Frontal cortex (tissue), 4 donors: ENCODE measurements around the gene BCL11B. TPM values are rescaled to one million over a fixed set of nuclear protein-coding genes. Genes with fewer than 3 reads are reported as not detected.

ENCODE experiments used
- DNase-seq, 2 donors: peaks; one replicate each; pipeline ENCODE4 v3.0.0; 2012; ENCODE audit warnings: low spot score in 2 of 2
- FAIRE-seq: peaks from 2 replicates; lab custom pipeline; 2012; peaks lifted over from hg19 to GRCh38; lab: Jason Lieb, UNC
- total RNA-seq: library from RNA; depleted of rRNA; stranded (reverse); fragments of >200 nt; gene quantifications from one replicate; pipeline ENCODE4 v1.2.3, GENCODE V29; 2014
- donor health status: control.
- donor health status: control.
- donor health status: control.

BCL11B gene
- total RNA-seq, 1 donor from 2014 or later: 58.3 TPM

DNA sequence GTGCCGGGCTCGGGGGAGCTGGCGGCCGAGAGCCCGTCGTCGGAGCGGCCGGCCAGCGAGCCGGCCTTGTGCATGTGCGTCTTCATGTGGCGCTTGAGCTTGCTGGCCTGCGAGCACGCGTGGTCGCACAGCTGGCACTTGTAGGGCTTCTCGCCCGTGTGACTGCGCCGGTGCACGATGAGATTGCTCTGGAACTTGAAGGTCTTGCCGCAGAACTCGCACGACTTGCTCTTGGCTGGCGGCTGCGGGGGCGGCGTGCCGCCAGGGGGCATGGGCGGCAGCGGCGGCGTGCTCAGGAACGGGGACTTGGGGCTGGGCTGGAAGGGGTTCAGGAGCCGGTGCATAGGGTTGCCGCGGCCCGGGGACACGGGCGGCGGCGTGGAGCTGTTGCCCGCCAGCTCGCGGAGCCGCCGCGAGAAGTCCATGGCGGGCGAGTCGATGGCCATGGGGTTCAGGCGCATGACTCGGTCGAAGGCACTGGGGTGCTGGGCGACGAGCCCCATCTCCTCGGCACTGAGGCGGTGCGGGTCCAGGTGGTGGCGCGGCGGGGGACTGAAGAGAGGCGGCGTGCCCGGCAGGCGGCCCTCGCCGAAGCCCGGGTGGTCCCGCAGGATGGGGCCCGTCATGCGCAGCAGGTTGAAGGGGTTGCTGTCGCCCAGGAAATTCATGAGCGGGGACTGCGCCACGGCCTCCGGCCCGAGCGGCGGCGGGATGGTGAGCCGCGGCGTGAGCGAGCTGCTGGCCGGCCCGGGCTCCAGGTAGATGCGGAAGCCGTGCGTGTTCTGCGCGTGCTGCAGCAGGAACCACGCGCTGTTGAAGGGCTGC is 96.5 kb downstream of the BCL11B start:
- no peak for DNase-seq
- FAIRE-seq: no peak

GRCh38 chr14:99174770-99175319 is 97.2 kb downstream of the BCL11B start:
- DNase-seq (no peak), FAIRE-seq (no peak)

DNA sequence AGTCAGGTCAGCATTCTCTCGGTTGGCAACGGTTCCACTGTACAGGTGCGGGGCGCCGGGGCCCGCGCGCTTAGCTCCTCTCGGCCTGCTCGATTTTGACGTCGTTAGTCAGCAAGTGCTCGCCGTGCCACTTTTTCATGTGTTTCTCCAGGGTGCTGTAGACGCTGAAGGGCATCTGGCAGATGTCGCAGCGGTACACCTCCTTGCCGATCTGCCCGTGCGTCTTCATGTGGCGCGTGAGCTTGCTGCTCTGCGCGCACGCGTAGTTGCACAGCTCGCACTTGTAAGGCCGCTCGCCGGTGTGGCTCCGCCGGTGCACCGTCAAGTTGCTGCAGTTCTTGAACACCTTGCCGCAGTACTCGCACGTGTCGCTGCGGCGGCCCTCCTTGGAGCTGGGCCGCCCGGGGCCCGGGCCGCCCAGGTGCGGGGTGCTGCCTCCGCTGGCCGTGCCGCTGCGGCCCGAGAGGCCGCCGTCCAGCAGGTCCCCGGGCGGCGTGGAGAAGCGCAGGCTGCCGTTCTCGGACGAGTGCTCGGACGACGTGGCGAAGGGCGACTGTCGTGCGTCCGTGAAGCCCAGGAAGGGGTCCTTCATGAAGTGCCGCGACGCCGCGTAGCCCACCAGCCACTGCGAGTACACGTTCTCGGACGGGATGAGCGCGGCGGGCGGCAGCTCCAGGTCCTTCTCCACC is 97.8 kb downstream of the BCL11B start:
- DNase-seq (no peak), FAIRE-seq (no peak)

- FAIRE-seq (no peak), DNase-seq (no peak)
Observed at GRCh38 chr14:99173506-99173905, 98.5 kb downstream of the BCL11B start.

DNA sequence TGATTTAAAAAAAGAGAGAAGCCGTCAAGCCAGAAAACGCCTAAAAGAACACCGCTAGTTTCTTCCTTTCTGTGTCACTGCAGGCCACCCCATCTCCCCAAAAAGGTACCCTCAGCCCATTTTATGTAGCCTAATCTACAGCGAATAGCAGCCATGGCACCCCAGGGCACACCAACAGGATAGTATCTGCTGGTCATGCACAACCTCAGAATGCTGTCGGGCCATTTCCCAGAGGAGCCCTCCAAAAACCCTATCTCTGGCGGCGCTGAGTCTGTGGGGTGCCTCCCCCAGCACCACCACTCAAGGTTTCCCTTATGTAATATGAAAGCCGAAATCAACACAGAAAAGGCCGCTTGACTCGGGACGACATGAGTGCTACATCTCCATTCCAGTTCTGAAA is 98.9 kb downstream of the BCL11B start:
- FAIRE-seq (no peak), DNase-seq (no peak)

- FAIRE-seq: no peak
- no peak for DNase-seq
Observed at GRCh38 chr14:99171396-99171795, 100.6 kb downstream of the BCL11B start.

DNA sequence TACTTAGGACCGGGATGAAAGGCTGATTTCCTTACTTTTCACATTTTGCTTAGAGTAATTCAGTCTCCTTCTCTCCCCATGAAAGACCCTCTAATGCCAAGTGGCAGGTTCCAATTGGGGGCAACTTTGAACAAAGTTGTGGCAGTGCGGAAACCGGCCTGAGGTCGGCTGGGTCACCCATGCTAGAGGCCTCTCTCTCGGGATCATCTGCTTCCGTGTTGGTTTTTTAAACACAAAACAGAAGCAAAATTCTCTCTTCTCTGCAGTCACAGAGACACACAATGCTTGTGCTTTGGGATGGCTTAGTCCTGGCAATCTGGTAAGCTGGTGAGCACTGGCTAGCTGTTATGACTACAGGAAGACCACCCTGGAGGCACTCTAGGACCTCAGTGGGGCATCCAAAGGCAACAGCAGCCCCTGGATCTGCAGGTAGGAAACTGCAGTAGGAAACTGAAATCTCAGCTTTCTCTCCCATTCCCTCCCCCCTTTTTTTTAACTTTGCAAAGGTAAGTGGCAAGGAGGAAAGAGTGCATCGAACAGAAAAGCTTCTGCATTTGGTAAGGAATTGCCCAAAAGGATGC is 102.1 kb downstream of the BCL11B start:
- DNase-seq (no peak), FAIRE-seq (no peak)

DNA sequence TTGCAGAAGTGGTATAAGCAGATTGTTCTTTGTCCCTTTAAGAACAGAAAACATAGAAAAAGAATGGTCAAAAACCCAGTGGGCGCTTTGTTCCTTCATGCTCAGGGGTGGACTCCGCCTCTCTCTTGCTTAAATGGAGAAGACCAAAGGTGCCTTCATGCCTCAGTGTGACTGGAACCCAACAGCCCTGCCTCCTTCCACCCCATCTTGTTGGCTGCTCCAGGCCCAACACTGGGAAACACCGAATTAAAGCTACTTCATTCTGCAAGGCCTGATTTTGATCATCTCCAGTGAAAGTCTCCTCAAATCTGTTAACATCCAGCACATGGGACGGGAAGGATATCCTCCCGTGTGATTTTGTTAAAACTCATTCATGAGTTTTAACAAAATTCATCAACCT is 103.7 kb downstream of the BCL11B start:
- FAIRE-seq (no peak), DNase-seq (no peak)

GRCh38 chr14:99166506-99166905 is 105.5 kb downstream of the BCL11B start:
- FAIRE-seq (no peak), DNase-seq (no peak)

DNA sequence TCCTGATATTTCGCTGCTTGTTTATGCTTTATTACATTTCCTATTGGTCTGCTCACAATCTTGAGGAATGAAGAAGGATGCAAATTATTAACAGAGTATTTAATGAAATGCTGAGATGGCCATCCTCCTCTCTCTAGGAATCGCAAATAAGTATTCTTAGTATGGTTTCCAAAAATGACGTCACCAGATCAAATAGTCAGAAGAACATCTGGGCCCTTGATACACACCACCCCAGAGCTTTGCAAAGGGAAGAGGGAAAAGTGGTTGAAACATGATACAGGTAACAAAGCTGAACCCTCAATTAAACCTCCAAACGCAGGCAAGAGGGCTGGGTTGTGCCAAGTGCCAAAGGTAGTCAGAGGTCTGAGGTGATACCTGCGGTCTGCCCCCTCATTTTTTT is 107.3 kb downstream of the BCL11B start:
- no peak for DNase-seq
- no peak for FAIRE-seq

DNA sequence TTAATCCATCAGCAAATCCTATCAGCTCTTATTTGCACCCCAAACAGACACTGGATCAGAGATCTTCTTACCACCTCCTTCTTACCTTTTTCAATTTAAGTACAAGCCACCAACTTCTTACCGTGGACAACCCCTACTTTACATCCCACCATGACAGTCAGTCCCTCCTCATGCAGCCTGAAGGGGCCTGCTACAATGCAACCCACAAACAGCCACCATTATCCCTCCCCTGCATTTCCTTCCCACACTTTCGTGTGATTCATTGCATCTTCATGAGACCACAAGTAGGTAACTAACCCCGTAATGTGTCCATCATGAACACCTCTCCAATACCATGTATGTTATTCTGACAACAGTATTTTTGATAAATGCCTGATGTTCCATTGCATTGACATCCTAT is 108.6 kb downstream of the BCL11B start:
- FAIRE-seq (no peak), DNase-seq (no peak)

- FAIRE-seq (no peak), DNase-seq (no peak)
Observed at GRCh38 chr14:99159341-99160340, 112.4 kb downstream of the BCL11B start.

DNA sequence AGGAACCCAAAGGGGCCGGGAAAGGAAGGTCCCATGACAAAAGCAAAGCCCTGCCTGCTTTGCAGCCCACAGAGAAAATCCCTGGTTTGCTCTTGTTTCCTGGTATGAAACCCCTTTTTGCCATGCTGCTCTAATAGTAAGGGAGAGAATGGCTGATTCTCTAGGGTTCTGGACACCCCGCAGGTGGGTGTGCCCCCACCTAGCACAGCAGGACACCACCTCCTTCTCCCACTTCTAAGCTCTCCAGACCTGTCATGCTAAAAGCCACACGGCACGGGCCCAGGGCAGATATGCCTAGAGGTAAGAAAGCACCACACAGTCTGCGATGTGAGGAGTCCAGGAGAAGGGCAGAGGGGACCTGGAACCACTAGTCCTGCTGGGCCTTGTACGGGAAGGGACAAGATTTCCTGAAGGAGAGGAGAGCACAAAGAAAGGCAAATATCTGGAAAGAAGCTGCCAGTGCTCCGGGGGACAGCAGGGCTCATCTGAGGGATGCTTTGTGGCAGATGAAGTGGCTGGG is 113.3 kb downstream of the BCL11B start:
- no peak for DNase-seq
- FAIRE-seq: no peak

DNA sequence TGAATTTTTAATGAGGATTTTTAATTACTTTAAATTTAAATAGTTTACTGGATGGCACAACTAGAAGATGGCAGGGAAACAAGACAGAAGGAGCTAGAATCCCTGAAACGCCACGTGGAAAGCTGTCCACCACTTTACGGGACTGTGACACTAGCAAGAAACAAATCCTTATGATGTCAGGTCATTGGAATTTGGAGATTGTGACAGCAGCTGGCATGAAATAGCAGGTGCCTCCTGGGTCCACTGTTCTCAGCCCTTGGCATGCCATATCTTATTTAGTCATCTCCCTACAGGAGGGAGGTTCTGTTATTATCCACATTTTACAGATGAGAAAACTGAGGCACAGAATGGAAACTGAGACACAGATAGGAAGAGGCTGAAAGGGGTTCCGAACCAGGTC is 113.8 kb downstream of the BCL11B start:
- DNase-seq (no peak), FAIRE-seq (no peak)

GRCh38 chr14:99157676-99158075 is 114.3 kb downstream of the BCL11B start:
- FAIRE-seq (no peak), DNase-seq (no peak)

GRCh38 chr14:99157246-99157645 is 114.8 kb downstream of the BCL11B start:
- FAIRE-seq (no peak), DNase-seq (no peak)

DNA sequence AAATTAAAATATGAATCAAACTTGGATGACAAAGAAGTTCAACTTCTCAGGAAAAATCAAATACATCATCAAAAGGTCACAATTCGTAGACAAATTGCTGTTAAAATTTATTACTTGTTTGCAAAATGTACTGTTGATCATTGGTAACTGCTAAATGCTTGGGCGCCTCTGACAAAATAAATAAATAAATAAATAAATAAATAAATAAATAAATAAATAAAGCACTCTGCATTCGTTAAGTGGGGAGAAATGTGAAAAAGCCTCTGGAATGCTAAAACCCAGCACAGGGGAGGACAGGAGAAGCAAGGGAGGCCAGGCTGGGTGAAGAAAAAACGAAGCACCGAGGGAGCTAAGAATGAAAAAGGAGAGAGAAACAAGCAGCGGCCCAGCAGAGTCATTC is 115.2 kb downstream of the BCL11B start:
- no peak for FAIRE-seq

GRCh38 chr14:99156090-99156425 is 115.9 kb downstream of the BCL11B start:
- no peak for FAIRE-seq
- no peak for DNase-seq

More for the DNA sequence above, 115.2 kb downstream of the BCL11B start:
- no peak for DNase-seq
